GM19099 (cell line): ENCODE results near the gene CXCL3.

Experiments
- POLR2A ChIP-seq: IDR thresholded peaks from 3 replicates; pipeline ENCODE4 v1.6.1; 2011; ENCODE audit warnings: low read depth; ENCODE audit not compliant: insufficient read length; ENCODE audit errors: extremely low read depth

Gene CXCL3

GRCh38 chr4:74038425-74039314 lies at the start of gene CXCL3:
Gene CXCL3, minus strand, starts transcription at chr4:74038689. Its CDS starts 78 bp downstream, at chr4:74038611.
- TF ChIP-seq POLR2A, result no peak

GRCh38 chr4:74087481-74087880 lies 49.0 kb upstream of the CXCL3 start:
- TF ChIP-seq POLR2A, result no peak

- no peak for TF ChIP-seq POLR2A
Measured at GRCh38 chr4:74085669-74086068, 47.2 kb upstream of the CXCL3 start.

GRCh38 chr4:74084984-74085383 lies 46.5 kb upstream of the CXCL3 start:
- TF ChIP-seq POLR2A, result no peak

- TF ChIP-seq POLR2A, result no peak
Measured at GRCh38 chr4:74083546-74083945, 45.1 kb upstream of the CXCL3 start.

- no peak for TF ChIP-seq POLR2A
Measured at GRCh38 chr4:74081035-74081434, 42.5 kb upstream of the CXCL3 start.

- no peak for TF ChIP-seq POLR2A
Measured at GRCh38 chr4:74073358-74073757, 34.9 kb upstream of the CXCL3 start.

- TF ChIP-seq POLR2A, result no peak
Measured at GRCh38 chr4:74072739-74073138, 34.2 kb upstream of the CXCL3 start.

- no peak for TF ChIP-seq POLR2A
Measured at GRCh38 chr4:74067586-74067985, 29.1 kb upstream of the CXCL3 start.

GRCh38 chr4:74066232-74066631 lies 27.7 kb upstream of the CXCL3 start:
- no peak for TF ChIP-seq POLR2A

- no peak for TF ChIP-seq POLR2A
Measured at GRCh38 chr4:74065115-74065642, 26.7 kb upstream of the CXCL3 start.

- TF ChIP-seq POLR2A, result no peak
Measured at GRCh38 chr4:74063859-74064258, 25.4 kb upstream of the CXCL3 start.

GRCh38 chr4:74062953-74063352 lies 24.5 kb upstream of the CXCL3 start:
- no peak for TF ChIP-seq POLR2A

- no peak for TF ChIP-seq POLR2A
Measured at GRCh38 chr4:74061430-74061829, 22.9 kb upstream of the CXCL3 start.

- TF ChIP-seq POLR2A, result no peak
Measured at GRCh38 chr4:74059161-74059829, 20.8 kb upstream of the CXCL3 start.
